GM18870 (cell line): Measurements from ENCODE around the gene SYNDIG1.

Source experiments
- ATAC-seq: cut with Tn5 transposase; IDR thresholded peaks from one replicate; pipeline ENCODE4 v1.9.1; 2021; ENCODE audit warnings: moderate library complexity; ENCODE audit not compliant: unreplicated experiment

The SYNDIG1 gene

GRCh38 chr20:24583169-24583792 is 113.9 kb downstream of the SYNDIG1 start:
- no peak for ATAC-seq

- no peak for ATAC-seq
Measured at GRCh38 chr20:24584078-24584477, 114.6 kb downstream of the SYNDIG1 start.

GRCh38 chr20:24584538-24585356 is 115.3 kb downstream of the SYNDIG1 start:
- no peak for ATAC-seq

GRCh38 chr20:24585796-24586522 is 116.5 kb downstream of the SYNDIG1 start:
- no peak for ATAC-seq

GRCh38 chr20:24586523-24586840 is 117.1 kb downstream of the SYNDIG1 start:
- ATAC-seq: no peak

GRCh38 chr20:24587384-24588046 is 118.1 kb downstream of the SYNDIG1 start:
- ATAC-seq: no peak

- no peak for ATAC-seq
Measured at GRCh38 chr20:24588047-24588635, 118.7 kb downstream of the SYNDIG1 start.

- ATAC-seq: no peak
Measured at GRCh38 chr20:24588725-24589340, 119.4 kb downstream of the SYNDIG1 start.

- ATAC-seq: no peak
Measured at GRCh38 chr20:24589381-24589780, 120.0 kb downstream of the SYNDIG1 start.

- ATAC-seq: no peak
Measured at GRCh38 chr20:24589815-24590177, 120.4 kb downstream of the SYNDIG1 start.

- no peak for ATAC-seq
Measured at GRCh38 chr20:24590178-24590982, 121.0 kb downstream of the SYNDIG1 start.

GRCh38 chr20:24597051-24597450 is 127.6 kb downstream of the SYNDIG1 start:
- ATAC-seq: no peak

- no peak for ATAC-seq
Measured at GRCh38 chr20:24598346-24598745, 128.9 kb downstream of the SYNDIG1 start.

GRCh38 chr20:24598996-24599395 is 129.6 kb downstream of the SYNDIG1 start:
- ATAC-seq: no peak

GRCh38 chr20:24600012-24600411 is 130.6 kb downstream of the SYNDIG1 start:
- no peak for ATAC-seq

- ATAC-seq: no peak
Measured at GRCh38 chr20:24603454-24603853, 134.0 kb downstream of the SYNDIG1 start.

GRCh38 chr20:24604966-24605665 is 135.7 kb downstream of the SYNDIG1 start:
- ATAC-seq: no peak

- ATAC-seq: no peak
Measured at GRCh38 chr20:24605937-24606455, 136.6 kb downstream of the SYNDIG1 start.

GRCh38 chr20:24607402-24607801 is 138.0 kb downstream of the SYNDIG1 start:
- no peak for ATAC-seq
